ENCODE data around the gene TRPM2. TPM values are rescaled to one million over a fixed set of nuclear protein-coding genes. Genes with fewer than 3 reads are reported as not detected.
A peak's percentile ranks its signal among the peaks of the same experiment; 100 is the strongest.

The TRPM2 gene
- total and polyA plus RNA-seq, 2 of the 13 experiments (the other 11 are each of a cell fraction or from before 2014, with no cell fraction given) = 0.07 to 0.20 TPM

DNA sequence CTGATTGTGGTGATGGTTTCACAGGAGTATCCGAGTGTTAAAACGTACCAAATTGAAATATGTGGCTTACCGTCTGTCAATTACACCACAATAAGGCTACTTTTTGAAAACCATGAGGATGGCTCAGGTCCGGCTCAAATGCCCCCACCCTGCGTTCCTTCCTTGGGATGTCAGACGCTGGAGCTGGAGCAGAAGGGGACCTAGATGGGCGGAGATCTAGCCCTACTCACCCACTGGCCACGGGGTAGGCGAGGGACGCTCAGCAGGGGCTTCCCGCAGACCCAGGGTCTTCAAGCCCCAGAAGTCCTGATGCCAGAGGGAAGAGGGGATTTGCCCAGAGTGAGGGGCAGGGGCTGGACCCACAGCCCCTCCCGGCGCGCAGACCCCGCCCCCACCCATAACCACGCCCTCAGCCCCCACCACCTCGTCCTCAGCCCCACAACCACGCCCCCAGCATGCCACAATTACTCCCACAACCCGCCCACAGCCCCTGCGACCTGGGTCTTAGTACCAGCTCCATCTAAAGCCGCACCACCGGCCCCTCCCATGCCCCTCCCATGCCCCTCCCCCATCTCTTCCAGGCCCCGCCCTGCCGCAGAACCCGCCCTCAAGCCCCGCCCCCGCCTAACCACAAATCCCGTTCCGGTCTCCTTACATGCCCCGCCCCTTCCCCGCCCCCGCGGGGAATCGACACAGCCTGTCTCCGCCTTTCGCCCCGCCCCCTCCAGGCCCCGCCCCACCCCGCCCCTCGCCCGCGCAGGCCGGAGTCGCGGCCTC is 101.5 kb downstream of the TRPM2 start, which contains the start of gene LRRC3:
LRRC3 (plus strand) TSS at position 764 of the 777 bp plus-strand sequence. CDS start 1,135 bp downstream, outside the sequence.
- FAIRE-seq (no peak), ATAC-seq (peak; percentile 61), DNase-seq (ENCODE audit: low spot score) (peak; percentile 82)
- ChIA-PET CTCF (ENCODE audit: low intra/inter-chr PET ratio, low total read pairs) (no interaction called here), POLR2A (interaction anchor here (0.5 to 4.9 kb wide), 9 partner anchors 10 to 116 kb away, joined by 3 to 115 read pairs (median 4); partner anchors contain the start of gene CFAP410)
- peak within 1 kb of the TSS; percentile 75 to 87 (median 75) for H3K4me3 ChIP-seq (replicated peaks in 1 of 3; ENCODE audit: insufficient read depth in 1 of 3, low read depth in 2 of 3, low read length in 3 of 3)
- in situ Hi-C loops (cut with HindIII; ENCODE audit: extremely low pct_ligation_motif_present, low pct_unique_long_range_greater_than_20kb) (no loop called here), intact Hi-C loops (cut with micrococcal nuclease; ENCODE audit: unreplicated experiment) (loop anchor here (5.0 kb wide), 1 partner anchor 118 kb away; the partner anchor contains the start of gene CFAP410)
- peak within 1 kb of the TSS; percentile 73 for H3K9ac ChIP-seq (ENCODE audit: insufficient read depth, low read depth, low read length)
- peaks cover 51% of the 10 kb centered on the region for H3K4me1 ChIP-seq (ENCODE audit: insufficient read depth, low read length)
- 7% methylated on average over 18 of the region's 45 CpGs for WGBS (ENCODE audit: low lambda C conversion rate)
- no peak for TF ChIP-seq MAZ (IDR thresholded peaks at IDR 0.05; ENCODE audit: borderline replicate concordance, low read depth, low read length)
- TF ChIP-seq MAZ (CRISPR knock-in tag; IDR thresholded peaks at IDR 0.05; ENCODE audit: low read depth) = 0 out of 2 replicates have a peak, but pooled peaks have one; percentile 32
- TF ChIP-seq SP5 (CRISPR knock-in tag; IDR thresholded peaks at IDR 0.05; ENCODE audit: borderline replicate concordance, low read depth) = 0 out of 2 replicates have a peak, but pooled peaks have one; percentile 17
- TF ChIP-seq MXI1 (IDR thresholded peaks at IDR 0.05; ENCODE audit: borderline replicate concordance, low read depth, low read length) = peak; percentile 27; the same call in 1 of the 3 replicates
- TF ChIP-seq ESRRA (CRISPR knock-in tag; IDR thresholded peaks at IDR 0.05; ENCODE audit: low read depth) = no peak
- no peak for TF ChIP-seq DPF2 (CRISPR knock-in tag; IDR thresholded peaks at IDR 0.05; ENCODE audit: borderline replicate concordance, low read depth)
- TF ChIP-seq SAP130 (CRISPR knock-in tag; IDR thresholded peaks at IDR 0.05; ENCODE audit: low read depth) = peak; percentile 17; the same call in 1 of the 2 replicates
- peak; percentile 87; the same call in 1 of the 2 replicates for TF ChIP-seq SP1 (IDR thresholded peaks at IDR 0.05)
- peak; percentile 67 for TF ChIP-seq SP1 (CRISPR knock-in tag; IDR thresholded peaks at IDR 0.05)
- TF ChIP-seq SP4 (CRISPR knock-in tag; IDR thresholded peaks at IDR 0.05) = peak; percentile 94
- BruUV-seq (replicated peaks) = no TSS peak
- H3K9me3 ChIP-seq (ENCODE audit: low read length) = no peaks in the 10 kb centered on the region
- H3K27ac ChIP-seq (ENCODE audit: extremely low read length, insufficient read depth, low read length) = peak within 1 kb of the TSS; percentile 85
- peak within 1 kb of the TSS; percentile 81 for H3K4me2 ChIP-seq (ENCODE audit: low read depth, low read length)
- H3K27me3 ChIP-seq (ENCODE audit: control insufficient read depth in 1 of 2, insufficient read depth in 2 of 2, low read length in 2 of 2) = no peaks in the 10 kb centered on the region; a peak in 2 of 5 replicates
- H4K20me1 ChIP-seq (ENCODE audit: insufficient read depth, low read length) = no peaks in the 10 kb centered on the region
- H2AFZ ChIP-seq (ENCODE audit: low read length) = no peak within 1 kb of the TSS
- peaks cover 18% of the 10 kb centered on the region for H3K79me2 ChIP-seq (ENCODE audit: insufficient read depth, low read length)
- no peaks in the 10 kb centered on the region; a peak in 2 of 5 replicates for H3K36me3 ChIP-seq (replicated peaks in 1 of 2; ENCODE audit: control insufficient read depth in 1 of 2, insufficient read depth in 2 of 2, low read length in 2 of 2)

Data from HepG2 (cell line).